Measurements from ENCODE around the gene PPDPF. TPM values are rescaled to one million over a fixed set of nuclear protein-coding genes. Genes with fewer than 3 reads are reported as not detected.
"Not testable (repeated sequence)": the region's sequence is repeated elsewhere in the genome, so short reads cannot be mapped to it uniquely, and the experiment has no call there.

The PPDPF gene, protein sequence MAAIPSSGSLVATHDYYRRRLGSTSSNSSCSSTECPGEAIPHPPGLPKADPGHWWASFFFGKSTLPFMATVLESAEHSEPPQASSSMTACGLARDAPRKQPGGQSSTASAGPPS
- total RNA-seq (2014; rRNA removed; shearing (Covaris generic)): 79.7 and 94.2 TPM in 2 replicates

GRCh38 chr20:63520504-63520933 is at the start of gene PPDPF:
Gene PPDPF (plus strand): TSS chr20:63520765. CDS start chr20:63521309, 544 bp downstream.
- Histone ChIP-seq H3K4me3 (ENCODE audit: insufficient read depth, low read depth, low read length) (peak within 1 kb of the TSS; percentile 91), H3K36me3 (replicated peaks; ENCODE audit: control insufficient read depth, insufficient read depth, low read length) (peaks cover 9% of the 10 kb centered on the region), H3K27me3 (ENCODE audit: control insufficient read depth, insufficient read depth, low read length) (peaks cover 7% of the 10 kb centered on the region)
- peak; percentile 100 for DNase-seq

DNA sequence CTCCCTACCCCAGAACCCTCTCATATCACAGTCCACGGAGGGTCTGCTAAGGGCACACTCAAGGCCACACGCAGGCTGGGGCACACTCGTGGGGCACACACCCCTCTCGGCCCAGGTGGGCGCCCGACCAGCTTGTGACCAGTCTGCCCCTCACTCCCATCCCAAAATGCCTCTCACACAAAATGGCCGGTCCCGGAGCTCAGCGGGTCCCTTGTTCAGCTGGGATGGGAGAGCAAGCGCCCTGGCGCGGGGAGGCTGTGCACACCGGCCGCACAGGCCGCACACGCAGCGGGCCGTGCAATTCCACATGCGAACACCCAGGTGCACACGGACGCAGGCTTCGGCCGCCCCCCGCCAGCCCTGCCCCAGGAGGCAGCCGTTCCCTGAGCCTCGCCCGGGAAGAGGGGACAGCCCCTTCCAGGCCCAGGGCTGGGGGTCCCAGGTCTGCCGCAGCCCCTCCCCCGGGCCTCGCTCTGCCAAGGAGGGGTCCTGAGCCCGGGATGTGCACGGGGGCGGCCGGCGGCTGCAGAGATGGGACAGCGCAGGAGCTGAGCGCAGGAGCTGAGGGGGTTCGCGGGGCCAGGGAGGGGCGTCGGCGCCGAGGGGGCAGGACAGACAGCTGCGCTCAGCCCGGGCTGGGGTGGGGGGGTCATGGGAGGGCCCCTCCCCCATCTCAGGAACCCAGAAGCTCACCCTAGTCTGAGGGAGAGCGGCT is 49.4 kb upstream of the PPDPF start:
- Histone ChIP-seq H3K4me3 (ENCODE audit: insufficient read depth, low read depth, low read length) (peak overlapping the region; percentile 80), H3K36me3 (replicated peaks; ENCODE audit: control insufficient read depth, insufficient read depth, low read length) (no peaks in the 10 kb centered on the region), H3K27me3 (ENCODE audit: control insufficient read depth, insufficient read depth, low read length) (peaks cover 9% of the 10 kb centered on the region)
- peak; percentile 87 for DNase-seq

DNA sequence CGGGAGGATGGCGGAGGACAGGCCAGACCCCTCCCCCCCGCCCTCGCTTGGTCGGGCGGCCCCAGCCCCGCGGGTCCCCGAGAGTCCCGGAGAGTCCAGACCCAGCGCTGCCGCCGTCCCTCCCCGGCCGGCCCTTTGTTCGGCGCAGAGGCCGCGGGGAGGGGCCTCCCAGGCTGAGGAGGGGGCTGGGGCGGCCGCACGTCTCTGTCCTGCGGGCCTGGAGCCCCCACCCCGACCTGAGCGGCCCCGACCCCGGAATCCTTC is 48.9 kb upstream of the PPDPF start:
- peaks cover 9% of the 10 kb centered on the region for H3K27me3 ChIP-seq (ENCODE audit: control insufficient read depth, insufficient read depth, low read length)
- DNase-seq: peak; percentile 93
- peak overlapping the region; percentile 80 for H3K4me3 ChIP-seq (ENCODE audit: insufficient read depth, low read depth, low read length)
- H3K36me3 ChIP-seq (replicated peaks; ENCODE audit: control insufficient read depth, insufficient read depth, low read length): no peaks in the 10 kb centered on the region

- Histone ChIP-seq H3K36me3 (replicated peaks; ENCODE audit: control insufficient read depth, insufficient read depth, low read length) (no peaks in the 10 kb centered on the region), H3K4me3 (ENCODE audit: insufficient read depth, low read depth, low read length) (peak within 1 kb of the TSS; percentile 80), H3K27me3 (ENCODE audit: control insufficient read depth, insufficient read depth, low read length) (peaks cover 9% of the 10 kb centered on the region)
- peak; percentile 95 for DNase-seq
These were observed 48.4 kb upstream of the PPDPF start, which contains the start of gene KCNQ2 for GRCh38 chr20:63471981-63472831. Gene KCNQ2 (minus strand): TSS chr20:63472655. CDS start chr20:63472463, 192 bp downstream.

DNA sequence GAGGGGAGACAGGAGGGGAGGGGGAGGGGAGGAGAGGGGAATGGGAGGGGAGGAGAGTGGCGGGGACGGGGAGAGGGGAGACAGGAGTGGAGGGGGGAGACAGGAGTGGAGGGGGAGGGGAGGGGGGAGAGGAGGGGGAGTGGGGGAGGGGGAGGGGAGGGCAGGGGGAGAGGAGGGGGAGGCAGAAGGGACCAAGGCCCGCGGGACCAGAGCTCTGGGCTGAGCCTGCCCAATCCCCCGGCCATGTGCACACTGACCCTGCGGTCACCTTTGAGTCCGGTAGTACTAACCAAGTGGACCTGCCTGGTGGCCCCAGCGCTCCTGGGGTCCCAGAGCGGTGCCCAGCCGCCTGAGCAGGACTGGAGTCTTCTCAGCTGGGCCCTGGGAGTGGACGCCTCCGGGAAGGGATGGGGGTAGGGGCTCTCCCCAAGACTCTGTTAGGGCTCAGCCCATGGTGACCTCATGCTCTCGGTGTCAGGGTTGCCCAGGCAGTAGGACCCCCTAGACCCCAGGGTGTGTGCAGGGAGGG is 47.6 kb upstream of the PPDPF start:
- peaks cover 9% of the 10 kb centered on the region for H3K27me3 ChIP-seq (ENCODE audit: control insufficient read depth, insufficient read depth, low read length)

GRCh38 chr20:63473555-63474449 is 46.8 kb upstream of the PPDPF start:
- Histone ChIP-seq H3K27me3 (ENCODE audit: control insufficient read depth, insufficient read depth, low read length) (peaks cover 9% of the 10 kb centered on the region), H3K4me3 (ENCODE audit: insufficient read depth, low read depth, low read length) (no peak overlapping the region), H3K36me3 (replicated peaks; ENCODE audit: control insufficient read depth, insufficient read depth, low read length) (no peaks in the 10 kb centered on the region)
- no peak for DNase-seq

More for the DNA sequence above, 47.6 kb upstream of the PPDPF start:
- H3K4me3 ChIP-seq (ENCODE audit: insufficient read depth, low read depth, low read length): no peak overlapping the region
- H3K36me3 ChIP-seq (replicated peaks; ENCODE audit: control insufficient read depth, insufficient read depth, low read length): no peaks in the 10 kb centered on the region
- no peak for DNase-seq

DNA sequence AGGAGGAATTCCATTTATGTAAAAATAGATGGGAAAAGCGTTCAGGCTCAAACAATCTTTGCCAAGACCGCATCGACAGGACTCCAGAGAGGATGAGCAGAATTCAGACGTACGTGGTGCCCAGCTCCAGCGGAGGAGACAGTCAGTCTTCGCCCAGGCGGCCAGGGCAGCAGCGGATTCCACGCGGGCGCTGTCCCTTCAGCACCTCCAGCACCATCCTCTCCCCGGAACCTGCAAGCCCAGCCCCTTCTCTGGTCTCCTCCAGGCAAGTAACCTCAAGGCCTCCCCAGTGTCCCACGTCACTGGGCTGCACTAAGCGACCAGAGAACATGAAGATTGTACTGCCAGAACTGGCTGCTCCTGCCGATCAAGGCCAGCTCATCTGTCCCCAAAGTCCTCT is 45.4 kb upstream of the PPDPF start:
- DNase-seq: peak; percentile 95
- no peaks in the 10 kb centered on the region for H3K36me3 ChIP-seq (replicated peaks; ENCODE audit: control insufficient read depth, insufficient read depth, low read length)
- no peak overlapping the region for H3K4me3 ChIP-seq (ENCODE audit: insufficient read depth, low read depth, low read length)
- H3K27me3 ChIP-seq (ENCODE audit: control insufficient read depth, insufficient read depth, low read length): peaks cover 9% of the 10 kb centered on the region

GRCh38 chr20:63477061-63477616 is 43.4 kb upstream of the PPDPF start:
- Histone ChIP-seq H3K4me3 (ENCODE audit: insufficient read depth, low read depth, low read length) (no peak overlapping the region), H3K27me3 (ENCODE audit: control insufficient read depth, insufficient read depth, low read length) (peaks cover 9% of the 10 kb centered on the region; the same call in 1 of the 2 replicates), H3K36me3 (replicated peaks; ENCODE audit: control insufficient read depth, insufficient read depth, low read length) (no peaks in the 10 kb centered on the region)
- DNase-seq: no peak

GRCh38 chr20:63477944-63478343 is 42.6 kb upstream of the PPDPF start:
- Histone ChIP-seq H3K36me3 (replicated peaks; ENCODE audit: control insufficient read depth, insufficient read depth, low read length) (no peaks in the 10 kb centered on the region), H3K27me3 (ENCODE audit: control insufficient read depth, insufficient read depth, low read length) (peaks cover 9% of the 10 kb centered on the region; the same call in 1 of the 2 replicates), H3K4me3 (ENCODE audit: insufficient read depth, low read depth, low read length) (no peak overlapping the region)
- DNase-seq: no peak

- Histone ChIP-seq H3K4me3 (ENCODE audit: insufficient read depth, low read depth, low read length) (no peak overlapping the region), H3K36me3 (replicated peaks; ENCODE audit: control insufficient read depth, insufficient read depth, low read length) (no peaks in the 10 kb centered on the region), H3K27me3 (ENCODE audit: control insufficient read depth, insufficient read depth, low read length) (peaks cover 9% of the 10 kb centered on the region; the same call in 1 of the 2 replicates)
- DNase-seq: no peak
These were observed 41.9 kb upstream of the PPDPF start for GRCh38 chr20:63478346-63479302.

GRCh38 chr20:63479695-63480419 is 40.7 kb upstream of the PPDPF start:
- H3K4me3 ChIP-seq (ENCODE audit: insufficient read depth, low read depth, low read length); H3K27me3 ChIP-seq (ENCODE audit: control insufficient read depth, insufficient read depth, low read length); DNase-seq; H3K36me3 ChIP-seq (replicated peaks; ENCODE audit: control insufficient read depth, insufficient read depth, low read length): not testable (repeated sequence)

DNA sequence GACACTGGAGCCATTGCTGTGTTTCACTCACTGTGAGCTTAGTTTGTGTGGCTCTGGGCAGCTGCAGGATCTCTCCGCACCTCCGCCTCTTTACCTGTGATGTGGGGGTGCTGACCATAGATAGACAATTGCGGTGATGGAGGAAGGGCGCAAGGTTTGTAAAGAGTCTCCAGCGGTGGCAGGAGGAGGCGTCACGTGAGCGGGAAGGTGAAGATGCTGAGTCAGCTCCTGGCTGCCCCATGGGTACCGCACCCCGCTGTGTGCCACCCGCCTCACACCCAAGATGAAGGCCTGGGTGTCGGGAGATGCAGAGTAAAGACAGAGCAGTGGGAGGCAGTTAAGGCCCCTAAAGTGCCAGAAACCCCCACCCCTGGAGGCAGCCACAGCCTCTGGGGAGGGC is 39.1 kb upstream of the PPDPF start:
- no peak for DNase-seq
- no peak overlapping the region for H3K4me3 ChIP-seq (ENCODE audit: insufficient read depth, low read depth, low read length)
- no peaks in the 10 kb centered on the region for H3K27me3 ChIP-seq (ENCODE audit: control insufficient read depth, insufficient read depth, low read length)
- no peaks in the 10 kb centered on the region for H3K36me3 ChIP-seq (replicated peaks; ENCODE audit: control insufficient read depth, insufficient read depth, low read length)

Data from H7 (cell line).